H1 (cell line): ENCODE data around the gene PLEKHA3. TPM values are rescaled to one million over a fixed set of nuclear protein-coding genes. Genes with fewer than 3 reads are reported as not detected.

Experiments used
- KDM5A ChIP-seq: fragments of 200-600 bp; IDR thresholded peaks from 2 replicates; pipeline ENCODE4 v1.7.1; 2012; ENCODE audit warnings: mild to moderate bottlenecking, low read length, inconsistent platforms, mixed read lengths
- SIX5 ChIP-seq: IDR thresholded peaks from 2 replicates; pipeline ENCODE4 v1.6.1; 2011; ENCODE audit warnings: mild to moderate bottlenecking, low read depth, low read length
- SP1 ChIP-seq: IDR thresholded peaks from 2 replicates; pipeline ENCODE4 v1.6.1; 2011; ENCODE audit warnings: low read depth, low read length
- polyA plus RNA-seq, 7 experiments: library from polyadenylated mRNA; depleted of rRNA in 3 of 7; stranded (reverse) in 5 of 7; unstranded in 2 of 7; fragments of >200 nt in 5 of 7; fragments of 200-250 nt in 2 of 7; gene quantifications; 1 replicate in 5 of 7; 2 replicates in 1 of 7; 4 replicates in 1 of 7; pipeline versions ENCODE4 v1.2.1 to v1.2.3, GENCODE V29; 2011 to 2013; ENCODE audit warnings: missing spikeins in 2 of 7, mixed read lengths in 2 of 7
- total RNA-seq: library from RNA; stranded (reverse); fragmentation: NEBNext Ultra II Directional; extraction: Animal tissue kit (Norgen Biotek cat#: 25700); gene quantifications from 2 replicates; pipeline ENCODE4 v1.2.1, GENCODE V29; 2021
- TF ChIP-seq, protein P1 (sequence below), 3 experiments: IDR thresholded peaks; 1 replicate in 2 of 3; 2 replicates in 1 of 3; pipeline versions ENCODE4 v1.5.1 to v1.6.1; 2011; ENCODE audit warnings: low read length in 3 of 3, mild to moderate bottlenecking in 3 of 3, inconsistent platforms in 2 of 3, low read depth in 1 of 3, moderate library complexity in 1 of 3; ENCODE audit not compliant: insufficient read depth in 1 of 3; ENCODE audit errors: control extremely low read depth in 1 of 3

The PLEKHA3 gene
- total and polyA plus RNA-seq, 2 of the 8 experiments (the other 6 are each of a cell fraction or from before 2014, with no cell fraction given), result 1.9 to 20.1 TPM

DNA sequence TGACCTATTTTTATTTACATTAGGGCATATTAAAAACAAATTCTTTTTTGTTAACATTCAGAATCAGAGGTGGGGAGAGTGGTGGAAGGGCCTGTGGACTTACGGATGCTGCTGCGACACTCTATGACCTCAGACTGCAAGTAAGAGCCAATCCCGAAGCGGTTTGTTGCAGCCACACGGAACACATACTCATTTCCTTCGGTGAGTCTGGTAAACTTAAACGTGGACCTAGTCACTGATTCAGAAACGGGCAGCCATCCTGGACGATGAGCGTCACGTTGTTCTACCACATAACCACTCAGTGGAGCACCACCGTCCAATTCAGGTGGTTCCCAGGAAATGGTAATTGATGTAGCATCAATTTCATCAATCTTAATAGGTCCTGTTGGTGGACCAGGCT lies 61.9 kb downstream of the PLEKHA3 start (continued):
- TF ChIP-seq, protein P1, sequence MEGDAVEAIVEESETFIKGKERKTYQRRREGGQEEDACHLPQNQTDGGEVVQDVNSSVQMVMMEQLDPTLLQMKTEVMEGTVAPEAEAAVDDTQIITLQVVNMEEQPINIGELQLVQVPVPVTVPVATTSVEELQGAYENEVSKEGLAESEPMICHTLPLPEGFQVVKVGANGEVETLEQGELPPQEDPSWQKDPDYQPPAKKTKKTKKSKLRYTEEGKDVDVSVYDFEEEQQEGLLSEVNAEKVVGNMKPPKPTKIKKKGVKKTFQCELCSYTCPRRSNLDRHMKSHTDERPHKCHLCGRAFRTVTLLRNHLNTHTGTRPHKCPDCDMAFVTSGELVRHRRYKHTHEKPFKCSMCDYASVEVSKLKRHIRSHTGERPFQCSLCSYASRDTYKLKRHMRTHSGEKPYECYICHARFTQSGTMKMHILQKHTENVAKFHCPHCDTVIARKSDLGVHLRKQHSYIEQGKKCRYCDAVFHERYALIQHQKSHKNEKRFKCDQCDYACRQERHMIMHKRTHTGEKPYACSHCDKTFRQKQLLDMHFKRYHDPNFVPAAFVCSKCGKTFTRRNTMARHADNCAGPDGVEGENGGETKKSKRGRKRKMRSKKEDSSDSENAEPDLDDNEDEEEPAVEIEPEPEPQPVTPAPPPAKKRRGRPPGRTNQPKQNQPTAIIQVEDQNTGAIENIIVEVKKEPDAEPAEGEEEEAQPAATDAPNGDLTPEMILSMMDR (IDR thresholded peaks at IDR 0.05; ENCODE audit: control extremely low read depth in 1 of 3, insufficient read depth in 1 of 3, low read depth in 1 of 3, low read length in 3 of 3), result no peak
- TF ChIP-seq KDM5A (no peak), SP1 (no peak), SIX5 (no peak)
